Pulmonary artery endothelial cell (primary cell): ENCODE measurements around the gene CCDC34. TPM values are rescaled to one million over a fixed set of nuclear protein-coding genes. Genes with fewer than 3 reads are reported as not detected.
A peak's percentile ranks its signal among the peaks of the same experiment; 100 is the strongest.
"Not testable (repeated sequence)": the region's sequence is repeated elsewhere in the genome, so short reads cannot be mapped to it uniquely, and the experiment has no call there.

Experiments used
- DNase-seq: peaks from one replicate; pipeline ENCODE4 v3.0.0-alpha.2; 2011; ENCODE audit warnings: low read depth, low spot score
- total RNA-seq: library from RNA; depleted of rRNA; stranded (reverse); fragments of >200 nt; gene quantifications from 2 replicates; pipeline ENCODE4 v1.2.3, GENCODE V29; 2014

The CCDC34 gene
- total RNA-seq, 1 donor from 2014 or later: 4.6 TPM

GRCh38 chr11:27327064-27327463 lies 36.0 kb downstream of the CCDC34 start:
- not testable (repeated sequence) for DNase-seq

GRCh38 chr11:27322196-27322595 lies 40.8 kb downstream of the CCDC34 start:
- DNase-seq: not testable (repeated sequence)

DNA sequence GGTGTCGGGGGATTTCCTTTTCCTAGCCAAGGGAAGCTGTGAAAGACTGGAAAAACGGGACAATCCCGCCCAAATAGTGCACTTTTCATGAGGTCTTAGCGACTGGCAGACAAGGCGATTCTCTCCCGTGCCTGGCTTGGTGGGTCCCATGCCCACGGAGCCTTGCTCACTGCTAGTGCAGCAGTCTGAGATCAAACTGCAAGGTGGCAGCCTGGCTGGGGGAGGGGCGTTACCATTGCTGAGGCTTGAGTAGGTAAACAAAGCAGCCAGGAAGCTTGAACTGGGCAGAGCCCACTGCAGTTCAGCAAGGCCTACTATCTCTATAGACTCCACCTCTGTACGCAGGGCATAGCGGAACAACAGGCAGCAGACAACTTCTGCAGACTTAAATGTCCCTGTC lies 41.7 kb downstream of the CCDC34 start:
- not testable (repeated sequence) for DNase-seq

DNA sequence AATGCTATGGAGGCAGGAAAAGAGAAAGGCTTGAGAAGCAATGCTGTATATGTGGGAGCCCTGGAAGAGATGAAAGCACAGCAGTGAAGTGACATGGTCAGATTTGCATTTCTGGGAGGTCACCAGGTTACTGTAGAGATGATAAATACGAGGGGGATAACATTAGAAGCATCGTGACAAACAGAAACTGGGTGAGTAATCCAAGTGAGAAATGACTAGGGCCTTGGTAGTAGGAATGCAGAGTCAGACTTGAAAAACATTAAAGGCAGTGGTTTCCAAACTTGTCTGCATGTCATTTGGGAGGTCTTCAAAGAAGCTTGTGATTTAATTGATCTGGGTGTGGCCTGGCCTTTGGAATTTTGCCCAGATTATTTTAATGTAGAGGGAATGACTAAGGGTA lies 43.9 kb downstream of the CCDC34 start:
- no peak for DNase-seq

GRCh38 chr11:27317751-27318150 lies 45.3 kb downstream of the CCDC34 start:
- DNase-seq: no peak

DNA sequence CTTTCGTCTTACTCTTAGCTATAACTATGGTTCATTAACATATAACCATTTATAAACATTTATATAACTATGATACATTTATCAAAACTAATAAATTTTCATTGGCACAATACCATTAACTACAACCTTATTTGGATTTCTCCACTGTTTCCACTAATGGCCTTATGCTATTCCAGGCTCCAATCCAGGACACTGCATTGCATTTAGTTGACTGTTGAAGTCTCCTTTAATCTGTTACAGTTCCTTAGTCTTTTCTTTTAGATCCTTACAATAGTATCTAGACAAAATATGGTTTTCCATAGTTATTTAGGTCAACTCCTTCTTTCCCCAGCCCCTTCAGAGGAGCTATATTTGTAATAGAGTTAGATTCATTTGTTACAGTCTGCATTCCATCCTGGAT lies 47.2 kb downstream of the CCDC34 start:
- DNase-seq: no peak

DNA sequence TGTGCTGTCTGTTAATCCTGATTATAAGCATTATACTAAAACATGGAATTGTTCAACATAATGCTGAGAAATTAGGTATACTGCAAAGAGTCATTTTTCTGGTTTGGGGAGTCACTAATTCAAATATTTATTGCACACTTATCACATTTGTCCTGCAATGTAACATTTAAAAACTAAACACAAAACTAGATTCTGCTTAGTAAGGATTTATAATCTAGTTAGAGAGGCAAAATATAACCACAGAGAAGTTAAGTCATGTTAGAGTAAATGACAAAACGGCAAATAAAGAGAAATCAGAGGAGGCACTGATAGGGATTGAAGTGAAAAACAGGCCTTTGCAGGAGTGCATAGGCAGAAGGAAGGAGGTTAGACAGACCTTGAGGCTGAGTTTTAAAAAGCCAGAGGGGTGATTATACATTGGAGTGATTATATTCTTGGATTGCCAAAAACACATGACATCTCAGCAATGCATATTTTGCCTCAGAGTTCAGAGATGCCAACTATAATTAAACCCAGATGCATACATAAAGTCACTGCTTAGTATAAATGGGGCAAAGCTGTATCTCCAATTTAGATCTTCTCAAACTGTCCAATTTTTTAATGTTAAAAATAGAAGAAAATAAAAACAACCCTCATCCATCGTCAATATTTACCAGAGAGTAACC lies 49.7 kb downstream of the CCDC34 start:
- DNase-seq: no peak

DNA sequence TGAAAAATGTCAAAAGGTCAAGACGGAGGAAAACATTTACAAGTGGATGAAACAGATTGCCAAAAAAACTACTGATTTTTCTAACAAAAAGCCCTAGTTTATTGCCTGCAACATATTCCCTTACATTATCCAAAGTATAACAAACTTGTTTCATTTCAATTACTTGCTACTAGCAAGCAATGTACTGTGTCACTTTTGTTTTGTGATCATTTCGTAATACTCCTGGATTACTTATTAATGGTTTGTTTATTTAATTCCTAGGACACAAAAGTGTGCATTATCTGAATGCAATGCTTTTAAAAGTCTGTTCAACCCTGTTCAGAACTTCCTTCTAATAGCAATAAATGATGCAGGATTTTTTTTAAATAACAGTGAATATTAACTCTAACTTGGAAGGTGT lies 50.9 kb downstream of the CCDC34 start:
- no peak for DNase-seq

- no peak for DNase-seq
Observed at GRCh38 chr11:27310707-27311106, 52.3 kb downstream of the CCDC34 start.

GRCh38 chr11:27310182-27310581 lies 52.8 kb downstream of the CCDC34 start:
- DNase-seq: no peak

GRCh38 chr11:27309046-27309445 lies 54.0 kb downstream of the CCDC34 start:
- no peak for DNase-seq

DNA sequence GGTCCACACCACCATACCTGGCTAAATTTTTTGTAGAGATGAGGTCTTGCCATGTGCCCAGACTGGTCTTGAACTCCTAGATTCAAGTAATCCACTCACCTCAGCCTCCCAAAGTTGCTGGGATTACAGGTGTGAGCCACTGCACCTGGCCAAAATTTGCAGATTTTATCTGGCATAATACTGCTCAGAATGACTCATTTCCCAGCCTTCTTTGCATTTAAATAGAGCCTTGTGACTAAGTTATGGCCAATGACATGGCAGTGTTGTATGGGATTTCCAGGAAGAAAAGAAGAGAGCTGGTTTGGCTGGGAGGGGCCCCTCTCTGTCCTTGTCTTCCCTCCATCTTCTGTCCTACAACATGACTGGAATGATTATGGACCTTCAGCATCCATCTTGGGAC lies 55.8 kb downstream of the CCDC34 start:
- no peak for DNase-seq

DNA sequence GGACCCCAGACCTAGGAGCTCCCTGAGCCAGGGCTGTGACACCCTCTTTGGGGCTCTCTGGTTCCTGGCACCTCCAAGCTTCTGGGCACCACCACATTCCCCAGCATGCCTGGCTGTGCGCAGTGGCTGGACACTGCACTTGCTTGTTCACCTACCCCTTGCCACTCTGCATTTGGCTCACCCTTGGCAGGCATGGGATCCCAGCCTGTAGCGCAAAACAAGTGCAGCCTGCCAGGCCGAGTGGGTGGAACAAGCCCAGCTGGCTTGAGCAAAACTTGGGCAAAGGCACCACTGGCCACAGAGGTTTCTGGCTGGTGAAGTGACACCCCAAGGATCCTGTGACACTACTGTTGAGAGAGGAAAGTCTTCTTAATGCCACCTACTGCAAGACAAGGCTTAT lies 57.3 kb downstream of the CCDC34 start:
- DNase-seq: no peak

- no peak for DNase-seq
Observed at GRCh38 chr11:27304514-27304913, 58.5 kb downstream of the CCDC34 start.

- DNase-seq: no peak
Observed at GRCh38 chr11:27303903-27304302, 59.1 kb downstream of the CCDC34 start.

GRCh38 chr11:27300974-27301373 lies 62.0 kb downstream of the CCDC34 start:
- no peak for DNase-seq

DNA sequence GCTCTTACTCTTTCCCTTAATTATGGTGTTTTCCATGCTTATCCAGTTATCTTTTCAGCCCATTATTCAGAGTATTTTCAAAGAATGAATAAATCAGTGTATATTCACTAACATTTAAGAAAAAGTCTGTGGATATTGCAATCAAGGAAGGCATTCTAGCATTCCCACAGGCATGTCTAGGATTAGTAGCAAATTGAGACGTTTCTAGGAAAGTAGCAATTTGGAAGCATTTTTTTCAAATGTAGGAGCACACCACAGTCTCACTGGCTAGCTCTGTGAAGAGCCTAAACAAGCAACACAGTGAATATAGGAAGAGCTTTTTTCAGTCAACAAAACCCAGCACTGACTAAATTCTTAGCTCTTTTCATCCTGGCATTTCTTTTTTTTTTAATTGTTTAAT lies 65.4 kb downstream of the CCDC34 start:
- DNase-seq: no peak

GRCh38 chr11:27296497-27296896 lies 66.5 kb downstream of the CCDC34 start:
- peak; percentile 32 for DNase-seq

DNA sequence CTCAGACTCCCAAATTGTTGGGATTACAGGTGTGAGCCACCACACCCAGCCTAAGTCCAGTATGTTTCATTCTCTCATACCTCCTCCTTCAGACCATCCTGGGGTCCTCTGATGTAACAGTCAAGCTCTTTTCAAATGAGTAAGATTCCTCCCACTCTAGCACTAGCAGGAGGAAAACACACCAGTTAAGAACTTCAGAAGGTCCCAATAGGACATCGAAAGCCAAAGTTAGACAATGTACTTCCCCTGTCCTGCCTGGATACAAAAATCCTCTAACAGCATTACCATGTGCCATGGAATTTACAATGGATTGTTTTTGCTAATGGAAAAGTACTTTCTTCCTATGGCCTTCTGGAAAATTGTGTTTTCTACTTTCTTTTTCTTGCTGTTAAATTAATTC lies 67.1 kb downstream of the CCDC34 start:
- no peak for DNase-seq

GRCh38 chr11:27294654-27295053 lies 68.4 kb downstream of the CCDC34 start:
- no peak for DNase-seq

- DNase-seq: no peak
Observed at GRCh38 chr11:27293515-27294417, 69.2 kb downstream of the CCDC34 start.

DNA sequence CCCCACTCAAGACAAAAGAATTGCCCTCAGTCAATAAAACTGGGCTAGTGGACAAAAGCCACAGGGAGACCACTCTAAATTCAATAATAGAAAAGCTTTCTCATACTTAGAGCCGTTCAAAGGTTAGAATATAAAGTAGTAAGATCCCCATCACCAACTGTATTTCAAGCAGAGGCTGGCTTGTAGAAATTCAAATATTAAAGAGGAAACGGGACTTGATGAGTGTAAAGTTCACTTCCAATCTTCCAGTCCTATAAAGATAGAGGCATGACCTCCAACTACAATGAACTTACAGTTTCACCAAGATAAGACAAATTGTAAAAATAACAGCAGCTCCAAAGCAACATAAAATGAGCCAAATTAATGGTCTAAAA lies 70.4 kb downstream of the CCDC34 start:
- DNase-seq: no peak
